M059J (cell line): Measurements from ENCODE around the gene LIMA1. TPM values are rescaled to one million over a fixed set of nuclear protein-coding genes. Genes with fewer than 3 reads are reported as not detected.
"Not testable (repeated sequence)": the region's sequence is repeated elsewhere in the genome, so short reads cannot be mapped to it uniquely, and the experiment has no call there.

Experiments
- DNase-seq: peaks from one replicate; pipeline ENCODE4 v3.0.0-alpha.2; 2012; ENCODE audit warnings: low read depth
- total RNA-seq: library from RNA; depleted of rRNA; stranded (reverse); fragments of >200 nt; shearing (Covaris generic); gene quantifications from 2 replicates; pipeline ENCODE4 v1.2.3, GENCODE V29; 2014

Gene LIMA1
- total RNA-seq, 1 experiment from 2014 or later = 240 TPM

DNA sequence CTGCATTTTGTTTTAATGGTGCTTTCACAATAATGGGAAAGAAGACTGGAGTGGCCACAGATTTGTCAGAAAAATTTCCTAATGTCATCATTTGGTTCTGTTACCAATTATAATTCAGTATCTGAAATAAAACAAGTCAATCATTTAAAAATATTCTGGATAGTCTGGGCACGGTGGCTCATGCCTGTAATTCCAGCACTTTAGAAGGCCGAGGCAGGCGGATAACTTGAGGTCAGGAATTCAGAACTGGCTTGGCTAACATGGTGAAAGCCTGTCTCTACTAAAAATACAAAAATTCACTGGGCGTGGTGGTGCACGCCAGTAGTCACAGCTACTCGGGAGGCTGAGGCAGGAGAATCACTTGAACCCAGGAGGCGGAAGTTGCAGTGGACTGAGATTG is 4.0 kb upstream of the LIMA1 start:
- no peak for DNase-seq

DNA sequence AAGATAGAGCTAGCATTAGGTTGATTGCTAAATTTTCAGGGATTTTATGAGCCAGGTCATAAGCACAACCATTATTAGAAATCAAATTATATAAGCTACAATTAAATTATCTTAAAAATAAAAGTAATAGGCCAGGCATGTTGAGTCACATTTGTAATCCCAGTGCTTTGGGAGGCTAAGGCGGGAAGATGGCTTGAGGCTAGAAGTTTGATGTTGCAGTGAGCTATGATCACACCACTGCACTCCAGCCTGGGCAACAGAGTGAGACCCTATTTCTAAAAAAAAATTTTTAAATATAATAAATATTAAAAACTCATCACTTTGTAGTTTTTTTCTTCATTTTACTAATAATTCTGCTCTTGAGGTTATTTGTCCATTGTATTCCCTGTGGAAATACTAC is 1.9 kb upstream of the LIMA1 start:
- DNase-seq = no peak

DNA sequence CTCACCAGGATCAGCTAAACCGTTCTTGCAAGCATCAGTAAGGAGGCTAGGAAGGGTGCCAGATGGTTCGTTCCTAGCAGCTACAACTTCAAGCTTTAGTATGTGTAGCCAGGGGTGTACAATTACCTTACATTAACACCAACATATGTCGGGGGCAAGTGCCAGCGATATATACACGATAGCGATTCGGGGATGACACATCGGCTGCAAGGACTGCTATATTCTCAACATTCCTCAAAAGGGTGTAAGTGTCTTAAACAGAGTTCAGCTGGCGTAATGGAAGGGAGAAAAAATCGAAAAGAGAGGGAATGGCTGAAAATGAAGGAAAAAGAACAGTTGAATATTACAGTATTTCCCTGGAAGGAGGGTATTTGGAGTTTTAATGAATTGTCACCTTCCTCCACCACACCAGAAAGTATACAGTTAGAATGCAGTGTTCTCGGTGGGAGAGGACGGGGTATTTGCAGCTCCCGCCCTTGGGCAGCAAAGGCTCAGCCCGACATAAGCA is 545 bp downstream of the LIMA1 start:
- peak; percentile 32 for DNase-seq

DNA sequence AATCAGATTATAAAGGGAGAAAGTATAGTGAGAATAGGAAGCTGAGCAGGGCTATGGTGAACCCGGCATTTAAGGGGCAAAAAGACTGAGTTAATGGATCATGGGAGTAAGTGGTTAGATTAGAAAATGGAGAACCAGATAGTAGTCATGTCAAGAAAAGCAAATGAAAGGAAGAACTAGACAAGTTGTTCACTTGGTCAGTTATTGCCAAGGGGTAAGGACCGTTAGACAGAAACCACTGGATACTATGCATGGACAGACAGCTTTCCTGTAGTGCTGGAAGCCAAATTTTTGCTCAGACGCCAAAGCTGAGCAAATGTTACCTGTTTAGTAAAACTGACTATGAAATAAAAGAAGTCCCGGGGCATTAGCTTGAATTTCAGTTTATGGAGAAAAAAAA is 3.8 kb downstream of the LIMA1 start:
- no peak for DNase-seq

DNA sequence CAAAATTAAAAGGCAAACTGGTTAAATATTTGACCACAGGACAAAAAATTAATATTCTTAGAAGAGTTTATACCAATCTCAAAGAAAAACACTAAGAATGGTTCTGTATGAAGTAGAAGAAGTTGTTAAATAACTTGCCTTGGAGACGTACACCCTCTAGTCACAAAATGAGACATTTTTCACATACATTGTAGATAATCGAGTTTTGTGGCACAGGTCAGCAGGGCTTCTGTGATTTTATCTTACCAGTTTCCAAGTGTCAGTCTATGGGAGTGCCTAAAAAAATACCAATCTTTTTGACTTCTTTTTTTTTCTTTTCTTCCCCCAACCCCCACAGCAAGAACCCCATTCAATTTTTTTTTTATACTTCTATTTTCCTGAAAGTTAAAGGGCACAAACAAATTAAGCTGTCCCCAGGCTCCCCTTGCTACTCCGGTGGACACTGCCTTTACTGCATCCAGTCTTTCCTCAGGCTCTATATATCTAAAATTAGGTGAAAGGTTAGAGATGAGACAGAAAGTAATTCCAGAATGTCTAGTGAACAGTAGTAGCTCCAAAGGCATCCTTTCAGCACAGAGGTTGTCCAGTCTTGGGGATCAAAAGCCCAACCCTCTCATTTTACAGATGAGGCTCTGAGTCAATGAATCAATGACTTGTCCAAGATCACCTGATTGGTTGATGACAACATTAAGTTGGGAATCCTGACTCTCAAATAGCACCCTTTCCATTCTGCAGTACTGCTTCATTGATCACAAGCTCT is 6.2 kb downstream of the LIMA1 start:
- peak; percentile 28 for DNase-seq

DNA sequence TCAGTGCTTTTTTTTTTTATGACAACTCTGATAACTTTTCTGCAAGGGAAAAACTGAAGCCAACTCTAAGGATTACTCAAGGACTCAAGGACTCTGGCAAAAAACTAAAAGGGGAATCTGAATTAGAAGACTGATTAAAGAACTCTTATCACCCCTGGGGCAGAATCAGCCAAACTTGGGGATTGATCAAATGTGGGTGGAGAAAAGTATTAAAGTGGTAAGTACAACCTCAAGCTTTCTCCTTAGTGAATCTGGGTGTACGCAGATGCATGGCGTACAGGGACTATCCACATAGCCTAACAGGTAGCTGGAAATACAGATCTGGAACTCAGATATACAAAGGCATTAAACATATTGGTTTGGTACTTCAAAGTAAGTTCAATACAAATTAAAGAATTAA is 7.3 kb downstream of the LIMA1 start:
- DNase-seq = no peak

DNA sequence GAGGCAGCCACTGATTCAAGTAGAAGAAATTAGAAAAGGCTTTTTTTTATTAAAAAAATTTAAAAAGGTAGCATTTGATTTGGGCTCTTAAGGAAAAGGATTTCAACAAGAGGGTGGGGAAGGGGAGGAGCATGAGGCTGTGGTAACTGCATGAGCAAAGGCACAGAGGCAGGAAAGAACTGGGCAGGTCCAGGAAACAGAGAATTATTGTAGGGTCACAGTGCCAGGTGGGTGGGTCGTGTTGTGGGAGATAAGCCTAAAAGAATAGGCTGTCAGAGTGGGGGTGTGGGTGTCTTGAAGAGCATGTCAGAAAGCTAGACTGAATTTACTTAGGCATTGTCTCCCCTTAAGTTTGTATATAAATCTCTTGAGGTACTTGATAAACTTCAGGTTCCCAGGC is 7.8 kb downstream of the LIMA1 start:
- no peak for DNase-seq

DNA sequence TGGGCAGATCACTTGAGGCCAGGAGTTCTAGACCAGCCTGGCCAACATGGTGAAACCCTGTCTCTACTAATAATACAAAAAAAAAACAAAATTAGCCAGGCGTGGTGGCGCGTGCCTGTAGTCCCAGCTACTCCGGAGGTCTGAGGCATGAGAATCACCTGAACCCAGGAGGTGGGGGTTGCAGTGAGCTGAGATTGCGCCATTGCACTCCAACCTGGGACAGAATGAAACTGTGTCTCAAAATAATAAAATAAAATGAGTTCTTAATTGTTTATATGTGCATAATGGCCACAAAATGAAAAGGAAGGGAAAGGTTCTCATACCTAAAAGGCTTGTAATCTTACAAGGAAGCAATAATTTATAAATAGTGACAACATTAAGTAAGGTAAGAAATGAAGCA is 8.2 kb downstream of the LIMA1 start:
- DNase-seq = not testable (repeated sequence)

DNA sequence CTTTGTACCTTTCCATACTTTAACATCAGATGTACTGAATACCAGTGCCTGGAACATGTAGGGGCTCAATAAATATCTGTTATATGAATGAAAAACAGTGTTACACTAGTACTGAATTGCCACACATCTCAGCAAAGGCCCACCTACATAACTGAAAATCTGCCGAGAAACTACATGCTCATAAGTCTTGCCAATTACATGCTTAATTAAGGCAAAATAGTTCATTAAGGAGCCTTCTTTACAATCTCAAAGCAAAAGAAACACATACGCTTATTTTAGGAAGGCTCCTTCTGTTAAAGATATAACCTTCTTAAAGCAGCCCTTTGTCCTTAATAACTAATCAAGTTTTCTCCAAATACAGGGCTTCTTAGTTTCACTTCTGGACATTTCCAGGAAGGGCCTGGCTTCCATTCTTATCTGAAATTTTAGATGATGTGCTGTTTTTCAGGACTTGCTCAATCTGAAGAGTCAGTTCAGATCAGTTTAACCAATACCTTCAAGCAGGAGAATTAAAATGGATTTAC is 11.5 kb downstream of the LIMA1 start:
- no peak for DNase-seq

DNA sequence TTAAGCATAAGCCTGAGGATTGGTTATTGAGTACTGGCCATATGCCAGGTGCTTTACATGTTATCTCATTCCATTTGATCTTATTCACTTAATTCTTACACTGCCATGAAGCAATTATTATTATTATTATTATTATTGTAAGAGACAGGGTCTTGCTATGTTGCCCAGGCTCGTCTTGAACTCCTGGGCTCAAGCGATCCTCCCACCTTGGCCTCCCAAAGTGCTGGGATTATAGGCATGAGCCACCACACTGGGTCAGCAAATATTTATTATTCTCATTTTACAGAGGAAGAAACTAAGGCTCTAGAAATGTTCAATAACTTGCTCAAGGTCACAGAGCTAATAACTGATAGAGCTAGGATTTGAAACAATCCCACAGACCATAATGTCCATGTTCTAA is 14.8 kb downstream of the LIMA1 start:
- no peak for DNase-seq

DNA sequence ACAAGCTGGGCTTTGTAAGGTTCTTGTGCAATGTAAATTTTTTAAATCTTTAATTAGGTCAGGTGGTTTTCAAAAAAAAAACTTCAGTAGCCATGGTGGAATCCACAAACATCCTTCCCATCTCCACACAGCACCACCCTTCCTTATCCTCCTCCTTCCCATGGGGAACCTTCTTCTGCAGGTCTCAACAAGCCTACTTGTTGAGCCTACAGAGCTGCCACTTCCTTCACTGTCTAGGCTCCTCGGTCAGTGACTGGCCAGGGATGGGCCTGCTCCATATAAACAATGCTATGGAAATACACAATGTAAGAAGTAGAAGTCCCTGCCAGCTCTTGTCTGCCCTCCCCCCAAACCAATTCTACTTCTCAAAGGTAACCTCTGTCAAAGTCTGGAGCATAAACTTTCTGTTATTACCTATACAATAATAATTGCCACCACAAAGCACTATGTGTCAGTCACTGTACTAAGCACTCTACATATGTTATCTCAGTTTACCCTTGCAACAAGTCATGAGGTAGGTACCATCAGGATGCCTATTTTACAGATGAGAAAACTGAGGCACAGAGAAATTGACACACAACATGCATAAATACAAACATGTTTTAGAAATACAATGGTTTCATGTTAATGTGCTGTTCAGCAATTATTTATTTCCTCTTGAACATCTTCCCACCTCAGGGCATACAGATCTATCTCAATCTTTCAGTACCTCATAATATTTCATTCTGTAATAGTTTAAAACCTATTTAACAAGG is 17.4 kb downstream of the LIMA1 start:
- no peak for DNase-seq

DNA sequence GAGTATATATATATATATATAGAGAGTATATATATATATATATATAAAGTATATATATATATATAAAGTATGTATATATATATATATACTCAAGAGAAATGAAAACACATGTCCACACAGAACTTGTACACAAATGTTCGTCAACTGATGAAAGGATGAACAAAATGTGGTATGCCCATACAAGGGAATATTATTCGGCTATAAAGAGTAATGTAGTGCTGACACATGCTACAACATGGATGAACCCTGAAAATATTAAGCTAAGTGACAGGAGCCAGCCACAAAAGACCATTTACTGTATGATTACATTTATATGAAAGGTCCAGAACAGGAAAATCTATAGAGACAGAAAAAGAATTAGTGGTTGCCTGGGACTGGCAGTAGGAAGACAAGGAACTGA is 19.5 kb downstream of the LIMA1 start:
- no peak for DNase-seq

DNA sequence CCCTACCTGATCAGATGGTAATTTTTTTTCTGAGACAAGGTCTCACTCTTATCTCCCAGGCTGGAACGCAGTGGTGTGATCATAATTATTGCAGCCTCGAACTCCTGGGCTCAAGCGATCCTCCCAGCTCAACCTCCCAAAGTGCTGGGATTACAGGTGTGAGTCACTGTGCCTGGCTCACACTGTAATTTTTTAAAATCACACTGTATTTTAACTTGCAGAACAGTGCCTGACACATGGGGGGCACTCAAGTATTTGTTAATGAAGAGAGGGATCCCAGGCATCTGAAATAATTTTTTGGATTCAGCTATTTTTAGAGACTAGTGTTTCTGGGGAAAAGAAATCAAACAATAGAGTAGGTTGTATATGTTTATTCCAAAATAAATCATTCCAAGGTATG is 21.7 kb downstream of the LIMA1 start:
- peak; percentile 61 for DNase-seq

DNA sequence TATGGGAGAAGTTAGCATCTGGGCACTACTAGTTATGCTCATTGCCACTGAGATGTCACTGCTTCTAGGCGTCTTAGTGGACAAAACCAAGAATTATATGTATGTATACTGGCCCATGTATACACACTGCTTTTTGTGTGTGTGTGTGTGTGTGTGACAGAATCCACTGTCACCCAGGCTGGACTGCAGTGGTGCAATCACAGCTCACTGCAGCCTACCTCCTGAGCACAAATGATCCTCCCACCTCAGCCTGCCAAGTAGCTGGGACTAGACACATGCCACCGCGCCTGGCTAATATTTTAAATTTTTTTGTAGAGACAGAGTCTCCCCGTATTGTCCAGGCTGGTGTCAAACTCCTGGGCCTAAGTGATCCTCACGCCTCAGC is 25.2 kb downstream of the LIMA1 start:
- peak; percentile 32 for DNase-seq

DNA sequence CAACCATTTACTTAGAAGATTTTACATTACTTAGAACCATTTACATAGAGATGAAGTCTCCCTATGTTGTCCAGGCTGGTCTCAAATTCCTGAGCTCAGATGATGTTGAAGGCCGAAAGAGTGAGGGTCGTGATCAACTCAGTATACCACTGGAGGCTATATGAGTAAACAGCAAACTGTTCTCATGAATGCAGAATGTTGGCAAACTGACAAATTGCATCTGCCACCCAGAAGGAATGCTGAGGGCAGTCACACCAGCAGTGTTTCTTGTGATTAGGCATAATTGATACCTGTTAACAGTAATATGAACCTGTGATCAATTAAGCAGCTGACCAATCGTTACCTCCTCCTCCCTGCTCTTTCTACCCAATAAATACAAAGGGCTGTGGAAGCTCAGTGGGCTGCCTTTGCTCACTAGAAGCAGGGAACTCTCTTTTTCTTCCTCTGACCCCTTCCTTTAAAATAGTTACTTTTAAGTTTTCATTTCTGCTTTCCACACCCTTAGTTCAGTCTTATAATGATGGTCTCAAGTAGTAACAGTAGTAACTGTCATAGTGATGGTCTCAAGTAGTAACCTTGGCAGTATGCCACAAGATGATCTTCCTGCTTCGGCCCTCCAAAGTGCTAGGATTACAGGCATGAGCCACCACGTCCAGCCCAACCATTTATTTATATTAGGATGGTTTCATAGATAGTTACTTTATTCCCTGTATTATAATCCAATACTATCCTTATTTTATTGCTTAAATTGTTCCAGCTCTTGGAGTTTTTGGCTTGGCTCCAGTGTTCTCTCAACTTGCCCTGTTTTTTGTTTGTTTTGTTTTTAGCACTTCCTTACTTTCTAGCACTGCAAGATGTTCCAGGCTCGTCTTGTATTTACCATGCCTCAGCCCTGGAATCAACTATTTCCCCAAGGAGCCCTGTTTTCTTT is 25.8 kb downstream of the LIMA1 start:
- peak; percentile 69 for DNase-seq

DNA sequence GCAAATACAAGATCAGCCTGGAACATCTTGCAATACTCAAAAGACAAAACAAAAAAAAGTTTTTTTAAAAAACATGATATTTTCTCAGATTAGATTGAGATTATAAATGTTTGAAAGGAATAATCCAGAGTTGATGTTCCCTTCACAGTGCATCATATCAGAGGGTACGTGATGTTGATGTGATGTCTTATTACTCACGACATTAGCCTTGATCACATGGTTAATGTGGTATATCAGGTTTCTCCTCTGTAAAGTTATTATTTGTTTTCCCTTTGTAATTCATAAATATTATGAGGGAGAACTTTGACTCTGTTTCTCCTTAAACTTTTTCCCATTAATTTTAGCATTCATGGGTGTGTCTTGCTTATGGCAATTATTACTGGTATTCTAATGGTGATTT is 26.6 kb downstream of the LIMA1 start:
- no peak for DNase-seq

DNA sequence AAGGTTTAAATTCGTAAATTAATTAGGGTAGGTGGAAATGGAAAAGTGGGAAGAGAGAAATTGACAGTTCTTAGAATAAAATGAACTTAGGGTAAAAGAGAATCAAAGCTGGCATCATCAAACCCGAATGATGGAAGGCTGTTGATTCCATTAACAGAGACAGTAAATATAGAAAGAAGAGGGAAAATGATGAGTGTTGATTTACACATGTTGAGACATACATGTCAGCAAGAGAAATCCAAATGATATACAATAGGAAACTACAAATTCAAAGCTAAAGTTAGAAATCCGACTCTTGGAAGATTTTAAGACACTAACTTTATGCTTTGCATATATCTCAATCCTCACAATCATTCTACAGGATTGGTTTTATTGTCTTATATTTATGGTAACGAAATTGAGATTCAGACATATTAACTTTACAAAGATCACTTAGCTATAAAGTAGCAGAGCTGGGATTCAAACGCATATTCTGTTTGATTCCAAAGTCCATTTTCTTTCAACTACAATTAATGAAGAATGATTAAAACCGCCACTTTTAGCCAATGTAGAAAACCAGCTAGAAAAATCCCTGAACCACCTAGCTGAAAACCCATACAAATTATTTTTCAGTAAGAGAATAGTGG is 30.2 kb downstream of the LIMA1 start:
- DNase-seq = no peak

DNA sequence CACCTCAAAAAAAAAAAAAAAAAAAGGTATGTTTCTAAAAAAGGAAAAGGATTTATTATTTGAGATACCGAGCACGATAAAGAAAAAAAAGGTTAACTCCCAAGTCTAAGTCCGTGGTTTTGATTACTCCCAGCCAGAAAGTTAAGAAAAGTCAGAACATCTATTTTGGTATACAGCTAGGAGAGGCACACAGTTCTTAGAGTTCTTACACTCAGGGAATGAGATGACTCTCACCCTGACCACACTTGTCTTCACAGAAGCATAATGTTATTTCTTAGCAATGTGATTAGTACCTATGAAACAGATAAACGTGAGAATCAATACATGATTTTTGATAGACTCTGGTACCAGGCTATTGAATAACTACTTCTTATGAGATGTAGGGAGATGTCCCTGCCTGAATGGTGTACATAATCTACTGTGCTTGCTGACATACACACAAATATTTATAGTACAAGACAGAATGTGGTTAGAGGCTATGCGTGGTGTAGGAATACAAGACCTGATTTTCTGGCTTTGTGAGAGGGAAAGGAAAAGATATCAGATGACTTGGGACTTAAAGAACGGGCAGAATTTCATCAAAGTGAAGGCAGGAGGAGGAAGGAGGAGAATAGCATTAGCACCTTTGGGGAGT is 31.6 kb downstream of the LIMA1 start:
- DNase-seq = peak; percentile 62

DNA sequence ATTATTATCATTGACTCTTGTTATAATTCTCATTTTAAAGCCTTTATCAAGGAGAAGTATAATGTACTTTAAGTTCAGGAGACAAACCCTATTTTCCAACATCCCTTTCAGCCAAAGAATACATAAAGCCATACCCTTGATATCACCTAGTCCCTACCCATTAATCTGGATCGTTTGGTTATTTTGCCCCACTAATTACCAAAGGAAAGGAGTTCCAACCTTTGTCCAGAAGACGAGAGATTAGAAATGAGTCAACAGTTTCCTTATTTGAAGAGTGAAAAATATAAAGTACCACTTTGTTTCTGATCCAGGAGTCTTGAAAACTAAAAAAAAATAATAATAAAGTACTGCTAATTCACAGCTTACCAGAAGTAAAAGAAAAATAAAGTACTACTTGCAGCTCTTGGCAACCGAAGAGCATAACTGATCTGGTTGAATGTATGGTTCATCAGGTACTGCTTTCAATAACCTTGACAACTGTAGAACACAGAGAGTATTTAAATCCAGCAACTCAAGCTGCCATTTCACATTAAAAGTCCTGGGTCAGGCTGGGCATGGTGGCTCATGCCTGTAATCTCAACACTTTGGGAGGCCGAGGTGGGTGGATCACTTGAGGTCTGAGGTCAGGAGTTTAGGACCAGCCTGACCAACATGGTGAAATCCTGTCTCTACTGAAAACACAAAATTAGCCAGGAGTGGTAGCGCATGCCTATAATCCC is 33.7 kb downstream of the LIMA1 start:
- DNase-seq = peak; percentile 45

DNA sequence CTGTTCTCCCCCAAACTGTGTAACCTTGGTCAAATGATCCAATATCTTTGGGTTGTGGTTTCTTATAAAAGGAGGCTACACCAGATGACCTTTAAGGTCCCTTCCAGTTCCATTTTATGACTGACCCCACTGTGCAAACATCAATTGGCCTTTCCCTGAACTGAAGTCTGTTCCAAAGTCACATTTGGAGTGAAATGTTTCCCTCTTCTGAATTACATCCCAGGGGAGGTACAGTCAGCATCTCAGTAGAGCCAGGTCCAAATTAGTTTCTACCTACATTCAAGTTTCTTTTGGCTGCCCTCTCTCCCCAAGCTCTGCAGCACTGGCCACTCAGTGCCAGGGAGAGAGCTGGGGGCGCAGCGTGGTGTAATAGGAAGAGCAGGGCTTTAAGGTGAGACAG is 34.4 kb downstream of the LIMA1 start:
- no peak for DNase-seq
